IMR-90 (cell line): ENCODE results near the gene MAVS. TPM values are rescaled to one million over a fixed set of nuclear protein-coding genes. Genes with fewer than 3 reads are reported as not detected.

ENCODE experiments used
- CEBPB ChIP-seq: IDR thresholded peaks from 2 replicates; pipeline ENCODE4 v1.6.1; 2012; ENCODE audit warnings: low read depth, low read length, improper control_type of control experiment
- MAZ ChIP-seq: IDR thresholded peaks from 2 replicates; pipeline ENCODE4 v1.6.1; 2012; ENCODE audit warnings: low read depth, mild to moderate bottlenecking, low read length, improper control_type of control experiment, moderate library complexity, borderline replicate concordance
- RCOR1 ChIP-seq: IDR thresholded peaks from 2 replicates; pipeline ENCODE4 v1.6.1; 2012; ENCODE audit warnings: mild to moderate bottlenecking, low read length, improper control_type of control experiment; ENCODE audit not compliant: insufficient replicate concordance
- polyA plus RNA-seq, 3 experiments: library from polyadenylated mRNA; depleted of rRNA; stranded (reverse); fragments of >200 nt; gene quantifications; 2 replicates each; pipeline ENCODE4 v1.2.3, GENCODE V29; 2012; ENCODE audit warnings: low replicate concordance in 1 of 3
- total RNA-seq: library from RNA; depleted of rRNA; stranded (reverse); fragments of >200 nt; gene quantifications from 2 replicates; pipeline ENCODE4 v1.2.3, GENCODE V29; 2012

The MAVS gene
- total and polyA plus RNA-seq, 2 of the 4 experiments (the other 2 are of a cell fraction): 10.4 to 15.6 TPM

DNA sequence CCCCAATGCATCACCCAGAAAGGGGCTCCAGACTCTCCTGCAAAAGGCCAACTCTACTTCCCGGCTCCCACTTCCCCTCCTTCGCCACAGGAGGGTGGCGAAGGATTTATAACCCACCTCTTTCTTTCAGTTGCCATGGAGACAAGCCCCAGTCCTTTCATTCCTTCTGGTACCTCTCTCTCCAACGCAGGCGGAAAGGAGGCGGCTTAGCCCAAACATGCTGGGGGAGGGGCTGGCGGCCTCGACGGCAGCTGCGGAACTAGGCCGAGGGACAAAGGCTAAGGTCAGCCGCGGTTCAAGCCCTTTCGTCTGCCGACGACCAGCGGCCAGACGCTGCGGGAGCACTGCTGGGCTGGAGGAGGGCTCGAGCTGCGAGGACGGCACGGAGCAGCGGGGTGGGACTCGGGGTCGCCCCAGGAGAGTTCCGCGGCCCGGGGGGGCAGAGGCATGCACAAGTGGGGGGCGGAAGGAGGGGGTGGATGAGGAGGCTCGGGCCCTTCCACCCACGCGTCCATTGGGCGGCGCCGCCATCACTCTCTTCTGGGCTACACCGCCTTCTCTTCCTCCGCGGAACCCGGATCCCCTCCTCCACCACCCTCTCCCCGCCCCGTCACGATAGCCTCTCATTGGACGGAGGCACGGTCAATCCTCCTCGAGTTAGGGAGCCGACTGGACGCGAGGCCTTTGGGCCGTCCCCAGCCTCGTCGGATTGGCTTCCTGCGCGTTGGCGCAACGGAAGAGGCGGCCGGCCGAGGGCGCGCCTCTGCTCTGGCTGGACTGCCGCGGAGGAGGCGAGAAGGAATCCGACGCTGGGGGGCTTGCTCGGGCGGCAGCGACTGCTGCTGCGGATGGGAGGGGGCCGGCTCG, 42.2 kb downstream of the MAVS start, which contains the start of gene PANK2 (continued):
- peak; percentile 71; the same call in 1 of the 2 replicates for TF ChIP-seq MAZ
- no peak for TF ChIP-seq RCOR1
- TF ChIP-seq CEBPB: peak; percentile 23; the same call in 1 of the 2 replicates
